ENCODE results near the gene WNK3. TPM values are rescaled to one million over a fixed set of nuclear protein-coding genes. Genes with fewer than 3 reads are reported as not detected.

Gene WNK3
- total and polyA plus RNA-seq, 12 donors: 1.2 to 27.2 (median 11.2) TPM

- 36 to 44% (median 38%) methylated on average over 3 to 4 of the region's 4 CpGs for WGBS, 4 donors
- intact Hi-C loops (cut with DNase I): no loop called here
- TF ChIP-seq CTCF (IDR thresholded peaks at IDR 0.05) (no peak), POLR2A (IDR thresholded peaks at IDR 0.05) (no peak)
Measured at GRCh38 chrX:54166915-54167314, 190.9 kb downstream of the WNK3 start.

DNA sequence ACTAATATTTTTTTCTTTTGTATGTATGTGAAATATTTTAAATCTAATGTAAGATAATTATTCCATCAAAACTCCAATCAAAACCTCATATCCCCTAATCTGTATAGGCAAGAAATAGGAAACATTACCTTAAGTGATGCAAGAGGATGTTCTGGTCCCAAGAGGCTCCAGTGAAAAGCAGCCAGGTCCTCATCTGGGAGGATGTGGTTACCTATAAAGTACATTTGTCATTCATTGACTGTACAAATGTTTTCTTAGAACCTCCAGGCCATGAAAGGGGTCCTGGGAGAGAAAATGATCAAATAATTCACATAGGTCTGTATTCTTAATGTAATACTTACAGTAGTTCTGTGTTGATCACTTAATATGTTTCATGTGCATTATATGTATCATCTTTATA is 200.3 kb downstream of the WNK3 start:
- H3K4me3 ChIP-seq: no peak overlapping the region
- intact Hi-C loops (cut with DNase I): no loop called here
- DNase-seq: no peak

More at GRCh38 chrX:54166915-54167314, 190.9 kb downstream of the WNK3 start:
- Histone ChIP-seq H3K4me3 (no peak overlapping the region), H3K4me1 (replicated peaks in 1 of 2) (no peaks in the 10 kb centered on the region), H3K9me3 (replicated peaks in 1 of 3) (no peaks in the 10 kb centered on the region), H3K27ac (no peak overlapping the region), H3K27me3 (no peaks in the 10 kb centered on the region), H3K36me3 (replicated peaks in 1 of 2) (no peaks in the 10 kb centered on the region)
- no peak for DNase-seq

More for the DNA sequence above, 200.3 kb downstream of the WNK3 start:
- TF ChIP-seq CTCF (IDR thresholded peaks at IDR 0.05): no peak
- no peak for TF ChIP-seq POLR2A (IDR thresholded peaks at IDR 0.05)
- no peaks in the 10 kb centered on the region for H3K27me3 ChIP-seq
- H3K27ac ChIP-seq: no peak overlapping the region
- H3K4me1 ChIP-seq (replicated peaks in 1 of 2): no peaks in the 10 kb centered on the region
- H3K9me3 ChIP-seq (replicated peaks in 1 of 3): no peaks in the 10 kb centered on the region
- no peaks in the 10 kb centered on the region for H3K36me3 ChIP-seq (replicated peaks in 1 of 2)

Small RNA genes lying within 50 kb of the gene (small RNA-seq; reads per million reads assigned to genes)
- gene AL589872.1 (0 reads per million in 2 donors), gene RNU6-434P (0 reads per million in 2 donors)

Other genes with a start within 250 kb of the WNK3 start
- 10 to 100 TPM in 8 of 9 donors, 1 to 10 TPM in 1; 6.3 to 18.8 (median 14.3) TPM for gene FAM120C, start 174.8 kb downstream of the WNK3 start, total RNA-seq
- gene FAM120C, start 174.8 kb downstream of the WNK3 start, polyA plus RNA-seq: 10 to 100 TPM in 1 of 3 donors, 1 to 10 TPM in 2; 6.8 to 12.5 (median 8.4) TPM
- gene TSR2, start 82.4 kb upstream of the WNK3 start, total RNA-seq: 10 to 100 TPM; 22.7 to 60.2 (median 36.7) TPM
- 10 to 100 TPM; 49.6 to 72.9 (median 52.6) TPM for gene TSR2, start 82.4 kb upstream of the WNK3 start, polyA plus RNA-seq
- 10 to 100 TPM in 3 of 9 donors, 1 to 10 TPM in 6; 2.9 to 13.6 (median 9.1) TPM for gene FGD1, start 138.2 kb upstream of the WNK3 start, total RNA-seq
- gene FGD1, start 138.2 kb upstream of the WNK3 start, polyA plus RNA-seq: 10 to 100 TPM in 1 of 3 donors, 1 to 10 TPM in 2; 4.4 to 14.2 (median 8.6) TPM
- 10 to 100 TPM; 15.5 to 37.5 (median 29.9) TPM for gene GNL3L, start 172.2 kb upstream of the WNK3 start, total RNA-seq
- gene GNL3L, start 172.2 kb upstream of the WNK3 start, polyA plus RNA-seq: 10 to 100 TPM in 1 of 3 donors, 1 to 10 TPM in 2; 2.0 to 12.0 (median 4.5) TPM

Data from adrenal gland (tissue), 12 donors.